Ishikawa (cell line): ENCODE results near the gene MRPL34.

Source experiments
- CEBPB ChIP-seq: IDR thresholded peaks from 2 replicates; pipeline ENCODE4 v1.6.1; 2012
- CREB1 ChIP-seq: IDR thresholded peaks from 2 replicates; pipeline ENCODE4 v1.6.1; 2012; ENCODE audit warnings: low read depth
- EGR1 ChIP-seq: IDR thresholded peaks from 2 replicates; pipeline ENCODE4 v1.6.1; 2012
- EP300 ChIP-seq: IDR thresholded peaks from 2 replicates; pipeline ENCODE4 v1.6.1; 2012; ENCODE audit warnings: borderline replicate concordance
- FOXM1 ChIP-seq: IDR thresholded peaks from 2 replicates; pipeline ENCODE4 v1.6.1; 2012; ENCODE audit warnings: low read depth, borderline replicate concordance
- NFIC ChIP-seq: IDR thresholded peaks from 2 replicates; pipeline ENCODE4 v1.6.1; 2012
- RAD21 ChIP-seq: IDR thresholded peaks from 2 replicates; pipeline ENCODE4 v1.6.1; 2012; ENCODE audit warnings: low read depth
- REST ChIP-seq: IDR thresholded peaks from 2 replicates; pipeline ENCODE4 v1.6.1; 2012; ENCODE audit warnings: low read depth, mild to moderate bottlenecking
- TAF1 ChIP-seq: IDR thresholded peaks from 2 replicates; pipeline ENCODE4 v1.6.1; 2012; ENCODE audit warnings: low read depth, mild to moderate bottlenecking
- TCF12 ChIP-seq: IDR thresholded peaks from 2 replicates; pipeline ENCODE4 v1.6.1; 2012; ENCODE audit warnings: low read depth
- TEAD4 ChIP-seq: IDR thresholded peaks from 2 replicates; pipeline ENCODE4 v1.6.1; 2012
- USF1 ChIP-seq: IDR thresholded peaks from 2 replicates; pipeline ENCODE4 v1.6.1; 2012
- YY1 ChIP-seq: IDR thresholded peaks from 2 replicates; pipeline ENCODE4 v1.6.1; 2012; ENCODE audit warnings: low read depth
- ZBTB7A ChIP-seq: IDR thresholded peaks from 2 replicates; pipeline ENCODE4 v1.6.1; 2012; ENCODE audit warnings: low read depth
- TF ChIP-seq, protein P1 (sequence below): IDR thresholded peaks from 2 replicates; pipeline ENCODE4 v1.6.1; 2012

Gene MRPL34

GRCh38 chr19:17325881-17326594, 20.4 kb downstream of the MRPL34 start:
- TF ChIP-seq TEAD4 (no peak), TAF1 (no peak), TCF12 (no peak), ZBTB7A (no peak), FOXM1 (no peak), EP300 (no peak), YY1 (no peak), REST (no peak), CREB1 (no peak), CEBPB (no peak), RAD21 (no peak), USF1 (no peak), NFIC (no peak), EGR1 (no peak)
- TF ChIP-seq, protein P1, sequence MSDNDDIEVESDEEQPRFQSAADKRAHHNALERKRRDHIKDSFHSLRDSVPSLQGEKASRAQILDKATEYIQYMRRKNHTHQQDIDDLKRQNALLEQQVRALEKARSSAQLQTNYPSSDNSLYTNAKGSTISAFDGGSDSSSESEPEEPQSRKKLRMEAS = no peak

DNA sequence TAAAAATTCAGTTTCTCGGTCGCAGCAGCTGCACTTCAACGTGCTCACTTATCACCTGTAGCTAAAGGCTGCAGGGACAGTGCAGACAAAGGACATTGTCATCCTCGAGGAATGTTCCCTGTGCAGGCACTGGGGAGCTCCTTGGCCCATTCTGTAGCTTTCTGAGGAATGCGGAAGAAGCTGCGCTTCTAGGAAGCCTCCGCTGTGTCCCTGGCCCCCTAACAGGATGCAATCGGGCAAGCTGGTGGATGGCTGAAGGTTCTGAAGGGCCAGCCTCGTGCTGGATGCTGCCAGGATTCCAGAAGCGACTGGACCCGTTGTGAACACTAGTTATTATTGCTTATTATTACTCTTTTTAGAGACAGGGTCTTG, 20.9 kb downstream of the MRPL34 start:
- no peak for TF ChIP-seq TEAD4
- no peak for TF ChIP-seq TCF12
- TF ChIP-seq YY1 = no peak
- no peak for TF ChIP-seq NFIC
- no peak for TF ChIP-seq FOXM1
- TF ChIP-seq CEBPB = no peak
- no peak for TF ChIP-seq USF1
- TF ChIP-seq REST = no peak
- TF ChIP-seq EP300 = no peak

- TF ChIP-seq RAD21 = no peak
- TF ChIP-seq CREB1 = no peak
- TF ChIP-seq ZBTB7A = no peak
- no peak for TF ChIP-seq EP300
- TF ChIP-seq, protein P1 = no peak
- no peak for TF ChIP-seq USF1
- no peak for TF ChIP-seq TAF1
- TF ChIP-seq FOXM1 = no peak
- TF ChIP-seq NFIC = no peak
- no peak for TF ChIP-seq TEAD4
- TF ChIP-seq EGR1 = no peak
- TF ChIP-seq REST = no peak
- no peak for TF ChIP-seq TCF12
- TF ChIP-seq CEBPB = no peak
- TF ChIP-seq YY1 = no peak
Observed at GRCh38 chr19:17327068-17327653, 21.5 kb downstream of the MRPL34 start.
